Bone marrow (tissue), 2 donors: Measurements from ENCODE around the gene CHRM1.

Experiments used
- DNase-seq, 2 donors: peaks; one replicate each; lab custom pipeline; 2025; lab: John Stamatoyannopoulos, UW

The CHRM1 gene

GRCh38 chr11:62925745-62926679, 4.8 kb upstream of the CHRM1 start:
- DNase-seq: no peak

DNA sequence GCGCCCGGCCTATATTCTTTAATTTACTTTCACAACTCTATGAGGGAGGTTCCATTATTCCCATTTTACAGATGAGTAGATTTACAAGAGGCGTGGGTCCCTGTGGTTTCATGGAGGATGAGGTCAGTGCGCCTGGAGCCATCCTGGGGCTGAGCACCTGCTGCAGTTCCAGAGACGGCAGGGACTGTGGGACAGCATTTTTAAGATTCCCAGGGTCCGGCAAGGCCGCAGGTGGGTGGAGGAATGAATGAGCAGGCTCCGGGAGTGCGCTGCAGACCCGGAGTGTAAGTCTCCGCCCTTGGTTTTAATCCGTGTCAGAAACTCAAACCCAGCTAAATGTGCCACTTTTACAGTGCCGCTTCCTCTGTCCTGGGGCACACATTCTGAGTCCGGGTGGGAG, 4.1 kb upstream of the CHRM1 start:
- DNase-seq: no peak

- DNase-seq: no peak
These were observed 2.6 kb upstream of the CHRM1 start for GRCh38 chr11:62923601-62924411.

DNA sequence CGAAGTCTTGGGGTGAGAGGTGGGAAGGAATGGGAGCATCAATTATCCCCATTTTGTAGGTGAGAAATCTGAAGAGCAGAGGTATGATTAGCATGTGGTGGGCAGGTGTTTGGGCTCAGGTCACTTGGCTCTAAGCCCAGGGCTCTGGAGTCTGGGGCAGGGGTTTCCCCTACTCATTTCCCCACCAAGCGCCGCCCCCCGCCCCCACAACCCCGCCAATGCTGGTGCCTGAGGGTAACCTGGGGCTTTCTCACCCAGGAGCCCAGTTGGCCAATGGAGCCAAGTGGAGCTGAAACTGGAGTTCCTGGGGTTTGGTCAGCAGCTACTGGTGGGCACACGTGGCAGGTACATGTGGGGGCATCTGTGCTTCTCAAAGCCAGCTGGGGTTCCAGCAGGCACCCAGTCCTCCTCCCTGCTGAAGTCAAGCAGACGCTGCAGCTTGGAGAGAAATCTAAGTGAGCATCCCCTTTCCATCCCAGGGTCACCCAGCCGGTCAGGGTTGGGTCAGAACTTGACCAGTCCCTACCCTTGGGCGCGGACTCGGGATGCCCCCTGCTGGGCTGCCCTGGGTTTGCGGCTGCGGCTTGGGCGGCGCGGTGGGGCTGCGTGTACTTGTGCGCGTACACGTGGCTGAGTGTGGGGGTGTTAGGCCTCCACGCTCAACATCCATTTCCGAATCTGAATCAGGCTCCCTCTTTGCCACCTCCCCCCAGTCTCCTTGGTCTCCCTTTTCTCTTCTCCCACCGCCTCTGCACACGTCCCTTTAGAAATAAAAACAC, 1.7 kb upstream of the CHRM1 start:
- DNase-seq: no peak

DNA sequence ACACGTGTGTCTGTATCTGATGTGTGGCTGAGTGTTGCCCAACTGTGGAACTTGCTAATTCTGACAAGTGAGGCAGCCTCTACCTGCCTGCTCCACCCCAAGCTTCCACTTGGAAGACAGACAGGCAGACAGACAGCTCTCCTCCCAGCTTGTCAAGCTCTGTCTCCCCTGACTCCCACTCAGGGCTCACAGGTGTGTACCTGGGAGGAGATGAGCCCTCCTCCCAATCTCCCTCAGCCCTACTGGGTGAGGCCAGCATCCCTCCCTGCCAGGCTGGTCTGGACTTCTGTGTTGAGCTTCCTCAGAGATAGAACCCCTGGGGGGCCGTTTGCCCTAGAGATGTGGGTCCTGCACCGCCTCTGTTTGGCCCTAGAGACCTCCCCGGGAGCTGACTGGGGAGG, 1.0 kb upstream of the CHRM1 start:
- no peak for DNase-seq

- no peak for DNase-seq
These were observed 518 bp upstream of the CHRM1 start for GRCh38 chr11:62921573-62922188.

DNA sequence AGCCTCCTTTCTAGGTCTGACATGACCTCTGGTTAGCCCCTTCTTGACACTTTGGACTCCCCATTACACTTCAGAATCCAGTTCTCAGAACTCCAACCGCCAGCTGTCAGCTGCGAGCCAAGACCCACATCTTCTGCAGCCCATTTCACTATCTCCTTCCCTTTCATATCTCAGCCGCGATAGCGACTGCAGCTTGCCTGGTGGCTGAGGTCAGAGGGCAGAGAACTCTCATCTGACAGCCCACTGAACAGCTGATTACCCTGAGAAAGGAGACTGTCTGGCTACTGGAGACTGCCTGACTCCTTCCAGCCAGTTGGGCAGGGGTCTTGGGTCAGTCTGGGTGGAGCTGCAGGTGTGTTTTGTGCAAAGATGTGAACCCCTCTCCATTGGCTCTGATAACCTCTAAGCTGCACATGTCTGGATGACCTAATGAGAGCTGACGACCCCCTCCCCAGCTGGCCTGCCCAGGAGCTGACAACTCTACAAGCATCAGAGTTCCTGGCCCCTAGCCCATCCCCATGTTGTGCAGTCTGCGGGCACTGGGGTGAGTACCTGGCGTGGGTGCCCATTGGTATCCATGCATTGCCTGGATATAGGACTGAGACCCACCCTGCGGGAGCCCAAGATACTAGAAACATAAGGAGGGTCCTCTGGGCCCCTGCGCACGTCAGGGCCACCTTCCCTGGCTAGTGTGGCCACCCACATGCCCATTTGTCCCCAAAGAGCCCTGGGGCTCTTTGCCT, 1.1 kb downstream of the CHRM1 start:
- no peak for DNase-seq

DNA sequence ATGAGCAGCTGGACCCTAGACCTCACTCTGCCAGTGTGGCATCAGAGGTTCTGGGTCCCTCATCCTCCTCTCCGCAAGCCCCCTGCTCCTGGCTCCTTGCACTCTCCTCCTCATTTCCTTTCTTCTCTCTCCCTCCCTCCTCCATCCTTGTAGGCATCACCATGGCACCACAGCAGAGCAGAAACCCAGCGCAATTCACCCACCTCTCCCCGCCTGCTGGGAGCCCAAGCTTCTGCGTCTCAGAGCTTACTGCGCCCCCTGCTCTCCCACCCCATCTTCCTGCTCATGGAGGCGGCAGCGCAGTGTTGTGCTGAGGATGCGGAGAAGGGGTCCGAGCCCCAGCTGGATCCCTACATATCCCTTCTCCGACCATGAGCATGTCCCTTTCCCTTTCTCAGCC, 1.7 kb downstream of the CHRM1 start:
- no peak for DNase-seq

DNA sequence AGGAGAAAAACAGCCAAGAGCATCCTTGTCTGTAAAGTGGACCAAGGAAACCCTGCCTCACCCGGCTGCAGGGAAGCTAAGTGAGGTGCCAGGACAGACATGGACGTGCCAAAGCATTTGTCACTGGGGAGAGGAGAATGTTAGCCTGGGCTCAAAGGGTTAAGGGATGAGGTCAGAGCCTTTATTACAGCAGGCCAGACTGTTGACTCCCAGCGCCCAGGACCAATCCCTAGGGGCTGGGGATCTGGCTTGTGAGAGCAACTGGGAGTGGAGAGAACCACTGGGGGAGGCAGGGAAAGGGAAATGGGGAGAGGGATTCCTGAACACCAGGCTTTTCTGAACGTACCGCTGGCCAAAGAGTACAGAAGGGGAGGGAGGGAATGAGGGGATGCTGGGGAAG, 2.6 kb downstream of the CHRM1 start:
- no peak for DNase-seq

DNA sequence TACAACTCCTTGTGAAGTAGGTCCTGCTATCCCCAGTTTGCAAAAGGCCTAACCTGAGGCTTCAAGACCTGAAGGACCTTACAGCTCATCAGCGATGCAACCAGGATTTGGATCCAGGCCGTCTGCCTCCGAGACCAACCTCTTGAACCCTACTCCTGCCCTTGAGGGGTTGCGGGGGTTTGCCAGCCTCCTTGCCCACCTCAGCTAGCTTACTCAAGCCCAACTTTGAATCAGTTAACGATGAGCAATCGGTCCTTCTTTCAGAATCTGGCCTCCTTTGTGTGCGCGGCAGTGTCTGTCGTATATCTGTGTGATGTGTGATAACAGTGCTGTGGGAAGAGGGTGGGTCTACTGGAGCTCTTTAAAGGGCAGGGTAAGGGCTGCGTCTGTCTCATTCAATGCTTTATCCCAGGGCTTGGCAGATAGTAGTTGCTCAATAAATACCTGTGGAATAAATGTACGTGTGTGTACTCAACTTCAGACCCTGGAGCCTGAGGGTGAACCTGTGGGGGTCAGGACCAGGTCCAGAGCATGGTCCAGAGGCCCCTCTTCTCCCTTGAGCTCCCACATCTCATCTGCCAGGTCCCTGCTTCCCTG, 3.2 kb downstream of the CHRM1 start:
- DNase-seq: no peak

GRCh38 chr11:62914416-62914815, 6.7 kb downstream of the CHRM1 start:
- no peak for DNase-seq

GRCh38 chr11:62912268-62912667, 8.9 kb downstream of the CHRM1 start:
- no peak for DNase-seq

- no peak for DNase-seq
These were observed 9.7 kb downstream of the CHRM1 start for GRCh38 chr11:62911137-62912130.

GRCh38 chr11:62910141-62910882, 10.9 kb downstream of the CHRM1 start:
- DNase-seq: no peak

DNA sequence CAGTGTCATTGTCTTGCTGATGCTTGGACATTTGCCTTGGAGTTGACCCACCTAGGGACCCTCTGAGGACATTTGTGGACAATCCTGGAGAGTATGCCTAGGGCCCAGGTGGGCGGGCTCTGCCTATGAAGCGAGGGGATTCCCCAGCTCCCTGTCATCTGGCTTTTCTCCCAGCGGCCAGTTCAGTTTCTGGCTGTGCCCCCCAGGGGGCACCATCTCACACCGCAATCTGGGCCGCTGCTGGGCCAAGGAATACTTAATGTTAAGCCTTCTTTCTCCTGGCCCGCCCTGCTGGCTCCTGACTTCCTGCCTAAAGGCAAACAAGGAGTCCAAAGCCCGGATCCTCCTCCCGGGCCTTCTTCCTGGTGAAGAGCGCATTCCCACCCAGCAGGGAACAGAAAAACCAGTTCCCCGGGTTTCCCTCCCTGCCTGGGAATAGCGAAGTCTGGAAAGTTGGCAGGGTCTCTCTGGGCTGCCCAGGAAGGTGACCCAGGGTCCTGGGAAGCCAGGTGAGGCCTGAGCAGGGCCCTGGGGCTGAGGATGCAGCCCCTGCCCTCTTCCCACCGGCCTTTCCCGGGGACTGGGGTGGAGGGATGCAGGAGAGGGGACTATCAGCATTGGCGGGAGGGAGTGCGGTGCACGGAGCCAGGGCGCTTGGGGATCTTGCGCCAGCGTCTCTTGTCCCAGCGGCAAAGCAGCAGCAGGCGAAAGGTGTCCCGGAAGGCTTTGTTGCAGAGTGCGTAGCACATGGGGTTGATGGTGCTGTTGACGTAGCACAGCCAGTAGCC, 11.9 kb downstream of the CHRM1 start:
- no peak for DNase-seq

- no peak for DNase-seq
These were observed 12.6 kb downstream of the CHRM1 start for GRCh38 chr11:62908468-62909072.

DNA sequence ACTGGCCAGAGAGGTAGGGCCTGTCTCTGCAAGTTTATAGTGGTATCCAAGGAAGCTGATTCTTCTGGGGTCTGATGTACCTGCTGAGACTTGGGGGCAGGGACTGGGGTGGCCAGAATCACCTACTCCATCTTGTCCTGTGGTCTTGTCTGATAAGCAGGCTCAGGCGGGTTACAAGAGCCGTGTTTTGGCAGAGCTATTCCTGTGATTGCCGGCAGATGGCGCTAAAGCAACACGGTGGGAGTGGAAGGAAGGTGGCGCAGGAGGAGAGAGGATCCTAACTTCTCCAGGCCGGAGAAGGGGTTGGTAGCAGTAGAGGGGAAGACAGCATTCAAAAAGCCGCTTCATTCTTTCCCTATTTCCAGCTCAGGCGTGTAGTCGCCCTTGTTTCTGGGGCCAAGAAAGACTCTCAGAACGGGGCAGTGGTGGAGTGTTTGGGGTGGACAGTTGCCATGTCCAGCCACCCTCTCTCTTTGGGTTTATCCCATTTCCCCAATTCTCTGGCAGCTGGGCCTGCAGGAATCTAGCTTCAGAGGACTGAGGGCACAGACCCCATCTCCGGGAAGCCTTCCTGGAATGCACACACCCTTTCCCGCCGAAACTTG, 15.1 kb downstream of the CHRM1 start:
- DNase-seq: peak; percentile 51
